Measurements from ENCODE around the gene PDS5B.

DNA sequence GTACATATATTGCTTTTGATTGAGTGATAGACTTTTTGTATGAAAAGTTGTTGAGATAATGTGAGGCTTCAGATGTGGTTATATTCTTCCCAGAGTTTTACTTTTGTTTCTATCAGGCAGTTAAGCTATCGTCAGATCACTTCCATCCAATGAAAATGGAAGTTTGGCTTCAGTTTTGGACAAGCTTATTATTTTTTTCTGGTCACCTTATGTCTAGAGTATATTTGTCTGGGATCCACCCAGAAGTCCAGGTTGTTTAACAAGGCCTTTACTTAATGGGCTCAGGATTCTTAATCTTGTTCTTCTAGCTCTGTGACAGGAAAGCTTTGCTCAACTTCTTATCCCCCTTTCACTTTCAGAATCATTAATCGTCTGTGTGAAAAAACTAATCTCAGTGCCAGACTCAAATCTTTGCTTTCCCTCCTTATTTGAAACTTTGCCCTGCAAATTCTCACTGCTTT is 150.9 kb downstream of the PDS5B start:
- no peak for TF ChIP-seq ZBTB21 (tag by site-specific recombination; IDR thresholded peaks at IDR 0.05)
- no peak for TF ChIP-seq ZNF114 (tag by site-specific recombination; IDR thresholded peaks at IDR 0.05)
- TF ChIP-seq KLF8 (tag by site-specific recombination; IDR thresholded peaks at IDR 0.05) = no peak
- TF ChIP-seq, protein P1, sequence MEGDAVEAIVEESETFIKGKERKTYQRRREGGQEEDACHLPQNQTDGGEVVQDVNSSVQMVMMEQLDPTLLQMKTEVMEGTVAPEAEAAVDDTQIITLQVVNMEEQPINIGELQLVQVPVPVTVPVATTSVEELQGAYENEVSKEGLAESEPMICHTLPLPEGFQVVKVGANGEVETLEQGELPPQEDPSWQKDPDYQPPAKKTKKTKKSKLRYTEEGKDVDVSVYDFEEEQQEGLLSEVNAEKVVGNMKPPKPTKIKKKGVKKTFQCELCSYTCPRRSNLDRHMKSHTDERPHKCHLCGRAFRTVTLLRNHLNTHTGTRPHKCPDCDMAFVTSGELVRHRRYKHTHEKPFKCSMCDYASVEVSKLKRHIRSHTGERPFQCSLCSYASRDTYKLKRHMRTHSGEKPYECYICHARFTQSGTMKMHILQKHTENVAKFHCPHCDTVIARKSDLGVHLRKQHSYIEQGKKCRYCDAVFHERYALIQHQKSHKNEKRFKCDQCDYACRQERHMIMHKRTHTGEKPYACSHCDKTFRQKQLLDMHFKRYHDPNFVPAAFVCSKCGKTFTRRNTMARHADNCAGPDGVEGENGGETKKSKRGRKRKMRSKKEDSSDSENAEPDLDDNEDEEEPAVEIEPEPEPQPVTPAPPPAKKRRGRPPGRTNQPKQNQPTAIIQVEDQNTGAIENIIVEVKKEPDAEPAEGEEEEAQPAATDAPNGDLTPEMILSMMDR (tag by site-specific recombination; IDR thresholded peaks at IDR 0.05) = no peak
- TF ChIP-seq ZNF2 (tag by site-specific recombination; IDR thresholded peaks at IDR 0.05) = no peak
- TF ChIP-seq, protein P2, sequence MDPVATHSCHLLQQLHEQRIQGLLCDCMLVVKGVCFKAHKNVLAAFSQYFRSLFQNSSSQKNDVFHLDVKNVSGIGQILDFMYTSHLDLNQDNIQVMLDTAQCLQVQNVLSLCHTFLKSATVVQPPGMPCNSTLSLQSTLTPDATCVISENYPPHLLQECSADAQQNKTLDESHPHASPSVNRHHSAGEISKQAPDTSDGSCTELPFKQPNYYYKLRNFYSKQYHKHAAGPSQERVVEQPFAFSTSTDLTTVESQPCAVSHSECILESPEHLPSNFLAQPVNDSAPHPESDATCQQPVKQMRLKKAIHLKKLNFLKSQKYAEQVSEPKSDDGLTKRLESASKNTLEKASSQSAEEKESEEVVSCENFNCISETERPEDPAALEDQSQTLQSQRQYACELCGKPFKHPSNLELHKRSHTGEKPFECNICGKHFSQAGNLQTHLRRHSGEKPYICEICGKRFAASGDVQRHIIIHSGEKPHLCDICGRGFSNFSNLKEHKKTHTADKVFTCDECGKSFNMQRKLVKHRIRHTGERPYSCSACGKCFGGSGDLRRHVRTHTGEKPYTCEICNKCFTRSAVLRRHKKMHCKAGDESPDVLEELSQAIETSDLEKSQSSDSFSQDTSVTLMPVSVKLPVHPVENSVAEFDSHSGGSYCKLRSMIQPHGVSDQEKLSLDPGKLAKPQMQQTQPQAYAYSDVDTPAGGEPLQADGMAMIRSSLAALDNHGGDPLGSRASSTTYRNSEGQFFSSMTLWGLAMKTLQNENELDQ (tag by site-specific recombination; IDR thresholded peaks at IDR 0.05; ENCODE audit: low read depth) = no peak
- no peak for TF ChIP-seq ZNF747 (tag by site-specific recombination; IDR thresholded peaks at IDR 0.05)
- TF ChIP-seq, protein P3, sequence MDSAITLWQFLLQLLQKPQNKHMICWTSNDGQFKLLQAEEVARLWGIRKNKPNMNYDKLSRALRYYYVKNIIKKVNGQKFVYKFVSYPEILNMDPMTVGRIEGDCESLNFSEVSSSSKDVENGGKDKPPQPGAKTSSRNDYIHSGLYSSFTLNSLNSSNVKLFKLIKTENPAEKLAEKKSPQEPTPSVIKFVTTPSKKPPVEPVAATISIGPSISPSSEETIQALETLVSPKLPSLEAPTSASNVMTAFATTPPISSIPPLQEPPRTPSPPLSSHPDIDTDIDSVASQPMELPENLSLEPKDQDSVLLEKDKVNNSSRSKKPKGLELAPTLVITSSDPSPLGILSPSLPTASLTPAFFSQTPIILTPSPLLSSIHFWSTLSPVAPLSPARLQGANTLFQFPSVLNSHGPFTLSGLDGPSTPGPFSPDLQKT (IDR thresholded peaks at IDR 0.05; ENCODE audit: borderline replicate concordance, low read depth, low read length) = no peak
- no peak for TF ChIP-seq BCL11A (tag by site-specific recombination; IDR thresholded peaks at IDR 0.05; ENCODE audit: low read depth)
- TF ChIP-seq GLI4 (tag by site-specific recombination; IDR thresholded peaks at IDR 0.05) = no peak
- no peak for TF ChIP-seq ZFP37 (tag by site-specific recombination; IDR thresholded peaks at IDR 0.05)

Data from HEK293 (cell line).